ENCODE data around the gene OIT3.
"Not testable (repeated sequence)": the region's sequence is repeated elsewhere in the genome, so short reads cannot be mapped to it uniquely, and the experiment has no call there.

Gene OIT3

DNA sequence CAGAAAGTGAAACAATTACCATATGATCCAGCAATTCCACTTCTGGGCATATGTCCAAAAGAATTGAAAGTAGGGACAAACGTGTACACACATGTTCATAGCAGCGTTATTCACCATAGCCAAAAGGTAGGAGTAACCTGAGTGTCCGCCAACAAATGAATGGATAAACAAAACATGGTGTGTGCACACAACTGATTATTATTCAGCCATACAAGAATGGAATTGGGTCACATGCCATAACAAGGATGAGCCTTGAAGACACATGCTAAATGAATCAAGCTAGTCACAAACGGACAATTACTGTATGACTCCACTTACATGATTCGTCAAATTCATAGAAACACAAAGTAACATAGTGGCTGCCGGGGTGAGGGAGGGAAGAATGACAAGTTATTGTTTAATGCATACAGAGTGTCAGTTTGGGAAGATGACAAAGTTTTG is 4.1 kb upstream of the OIT3 start:
- POLR2A ChIA-PET, result no interaction called here
- no peak overlapping the region for H3K4me3 ChIP-seq (ENCODE audit: low read depth, low read length)
- TF ChIP-seq, protein P1, sequence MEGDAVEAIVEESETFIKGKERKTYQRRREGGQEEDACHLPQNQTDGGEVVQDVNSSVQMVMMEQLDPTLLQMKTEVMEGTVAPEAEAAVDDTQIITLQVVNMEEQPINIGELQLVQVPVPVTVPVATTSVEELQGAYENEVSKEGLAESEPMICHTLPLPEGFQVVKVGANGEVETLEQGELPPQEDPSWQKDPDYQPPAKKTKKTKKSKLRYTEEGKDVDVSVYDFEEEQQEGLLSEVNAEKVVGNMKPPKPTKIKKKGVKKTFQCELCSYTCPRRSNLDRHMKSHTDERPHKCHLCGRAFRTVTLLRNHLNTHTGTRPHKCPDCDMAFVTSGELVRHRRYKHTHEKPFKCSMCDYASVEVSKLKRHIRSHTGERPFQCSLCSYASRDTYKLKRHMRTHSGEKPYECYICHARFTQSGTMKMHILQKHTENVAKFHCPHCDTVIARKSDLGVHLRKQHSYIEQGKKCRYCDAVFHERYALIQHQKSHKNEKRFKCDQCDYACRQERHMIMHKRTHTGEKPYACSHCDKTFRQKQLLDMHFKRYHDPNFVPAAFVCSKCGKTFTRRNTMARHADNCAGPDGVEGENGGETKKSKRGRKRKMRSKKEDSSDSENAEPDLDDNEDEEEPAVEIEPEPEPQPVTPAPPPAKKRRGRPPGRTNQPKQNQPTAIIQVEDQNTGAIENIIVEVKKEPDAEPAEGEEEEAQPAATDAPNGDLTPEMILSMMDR (IDR thresholded peaks at IDR 0.05; ENCODE audit: insufficient read depth, low read length, missing control alignments), result no peak
- CTCF ChIA-PET, result no interaction called here
- no peak for DNase-seq (ENCODE audit: low read depth, low spot score)

- no peak for DNase-seq (ENCODE audit: low read depth, low spot score)
- H3K4me3 ChIP-seq (ENCODE audit: low read depth, low read length), result no peak overlapping the region
- ChIA-PET POLR2A (no interaction called here), CTCF (no interaction called here)
- TF ChIP-seq, protein P1 (IDR thresholded peaks at IDR 0.05; ENCODE audit: insufficient read depth, low read length, missing control alignments), result no peak
Measured at GRCh38 chr10:72890086-72890485, 3.5 kb upstream of the OIT3 start.

GRCh38 chr10:72895236-72895850 is 1.8 kb downstream of the OIT3 start:
- POLR2A ChIA-PET, result no interaction called here
- CTCF ChIA-PET, result interaction anchor here (1.0 kb wide), 1 partner anchor 22 kb away, joined by 4 read pairs; no protein-coding TSS in a partner anchor
- DNase-seq (ENCODE audit: low read depth, low spot score), result no peak
- no peak overlapping the region for H3K4me3 ChIP-seq (ENCODE audit: low read depth, low read length)
- TF ChIP-seq, protein P1 (IDR thresholded peaks at IDR 0.05; ENCODE audit: insufficient read depth, low read length, missing control alignments), result no peak

DNA sequence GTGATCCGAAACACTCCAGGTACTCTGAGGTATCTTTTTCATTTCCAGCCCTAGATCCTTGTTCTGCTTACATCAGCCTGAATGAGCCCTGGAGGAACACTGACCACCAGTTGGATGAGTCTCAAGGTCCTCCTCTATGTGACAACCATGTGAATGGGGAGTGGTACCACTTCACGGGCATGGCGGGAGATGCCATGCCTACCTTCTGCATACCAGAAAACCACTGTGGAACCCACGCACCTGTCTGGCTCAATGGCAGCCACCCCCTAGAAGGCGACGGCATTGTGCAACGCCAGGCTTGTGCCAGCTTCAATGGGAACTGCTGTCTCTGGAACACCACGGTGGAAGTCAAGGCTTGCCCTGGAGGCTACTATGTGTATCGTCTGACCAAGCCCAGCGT is 5.1 kb downstream of the OIT3 start:
- ChIA-PET POLR2A (no interaction called here), CTCF (no interaction called here)
- TF ChIP-seq, protein P1 (IDR thresholded peaks at IDR 0.05; ENCODE audit: insufficient read depth, low read length, missing control alignments), result no peak
- no peak for DNase-seq (ENCODE audit: low read depth, low spot score)
- H3K4me3 ChIP-seq (ENCODE audit: low read depth, low read length), result no peak overlapping the region

DNA sequence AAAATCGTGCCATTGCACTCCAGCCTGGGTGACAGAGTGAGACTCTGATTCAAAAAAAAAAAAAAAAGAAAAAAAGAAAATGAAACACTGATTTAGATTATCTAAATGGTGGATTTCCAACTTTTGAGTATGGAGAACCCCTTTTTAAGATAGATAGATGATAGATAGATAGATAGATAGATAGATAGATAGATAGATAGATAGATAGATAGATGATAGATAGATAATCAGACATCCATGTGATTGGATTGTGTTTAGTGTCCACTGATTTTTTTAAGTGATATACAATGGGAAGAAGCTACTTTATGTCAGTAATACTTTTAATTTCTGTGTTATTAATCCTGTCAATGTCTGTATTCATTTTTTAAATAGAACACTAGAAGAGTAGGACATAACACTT is 6.0 kb downstream of the OIT3 start:
- TF ChIP-seq, protein P1 (IDR thresholded peaks at IDR 0.05; ENCODE audit: insufficient read depth, low read length, missing control alignments), result no peak
- ChIA-PET CTCF (no interaction called here), POLR2A (no interaction called here)
- DNase-seq (ENCODE audit: low read depth, low spot score), result no peak
- no peak overlapping the region for H3K4me3 ChIP-seq (ENCODE audit: low read depth, low read length)

- CTCF ChIA-PET, result not testable (repeated sequence)
Measured at GRCh38 chr10:72903941-72904446, 10.5 kb downstream of the OIT3 start.

GRCh38 chr10:72904806-72905205 is 11.3 kb downstream of the OIT3 start:
- no peak overlapping the region for H3K4me3 ChIP-seq (ENCODE audit: low read depth, low read length)
- POLR2A ChIA-PET, result no interaction called here
- no peak for DNase-seq (ENCODE audit: low read depth, low spot score)
- TF ChIP-seq, protein P1 (IDR thresholded peaks at IDR 0.05; ENCODE audit: insufficient read depth, low read length, missing control alignments), result no peak
- CTCF ChIA-PET, result no interaction called here

More at GRCh38 chr10:72903941-72904446, 10.5 kb downstream of the OIT3 start:
- POLR2A ChIA-PET; H3K4me3 ChIP-seq (ENCODE audit: low read depth, low read length); DNase-seq (ENCODE audit: low read depth, low spot score): not testable (repeated sequence)
